DND-41 (cell line): ENCODE results near the gene C16orf95.

Experiments
- CTCF ChIP-seq: IDR thresholded peaks from 2 replicates; pipeline ENCODE4 v1.5.1; 2012; ENCODE audit warnings: borderline replicate concordance, low read length, moderate library complexity, mild to moderate bottlenecking; ENCODE audit not compliant: poor library complexity, severe bottlenecking; ENCODE audit errors: extremely low read depth
- EZH2 ChIP-seq: IDR thresholded peaks from 3 replicates; pipeline ENCODE4 v1.6.1; 2012; ENCODE audit warnings: borderline replicate concordance, low read depth, mild to moderate bottlenecking, moderate library complexity, low read length, inconsistent platforms; ENCODE audit not compliant: severe bottlenecking

GRCh38 chr16:87305505-87306391 is 11.4 kb downstream of the C16orf95 start:
- no peak for TF ChIP-seq CTCF
- no peak for TF ChIP-seq EZH2
